T1000 (cell line): ENCODE measurements around the gene SRC.

Experiments
- DNase-seq: peaks from one replicate; lab custom pipeline; 2025; ENCODE audit warnings: mixed read lengths; lab: John Stamatoyannopoulos, UW

SRC gene

GRCh38 chr20:37414224-37415035, 68.5 kb downstream of the SRC start:
- no peak for DNase-seq

- no peak for DNase-seq
Measured at GRCh38 chr20:37415118-37416085, 69.5 kb downstream of the SRC start.

DNA sequence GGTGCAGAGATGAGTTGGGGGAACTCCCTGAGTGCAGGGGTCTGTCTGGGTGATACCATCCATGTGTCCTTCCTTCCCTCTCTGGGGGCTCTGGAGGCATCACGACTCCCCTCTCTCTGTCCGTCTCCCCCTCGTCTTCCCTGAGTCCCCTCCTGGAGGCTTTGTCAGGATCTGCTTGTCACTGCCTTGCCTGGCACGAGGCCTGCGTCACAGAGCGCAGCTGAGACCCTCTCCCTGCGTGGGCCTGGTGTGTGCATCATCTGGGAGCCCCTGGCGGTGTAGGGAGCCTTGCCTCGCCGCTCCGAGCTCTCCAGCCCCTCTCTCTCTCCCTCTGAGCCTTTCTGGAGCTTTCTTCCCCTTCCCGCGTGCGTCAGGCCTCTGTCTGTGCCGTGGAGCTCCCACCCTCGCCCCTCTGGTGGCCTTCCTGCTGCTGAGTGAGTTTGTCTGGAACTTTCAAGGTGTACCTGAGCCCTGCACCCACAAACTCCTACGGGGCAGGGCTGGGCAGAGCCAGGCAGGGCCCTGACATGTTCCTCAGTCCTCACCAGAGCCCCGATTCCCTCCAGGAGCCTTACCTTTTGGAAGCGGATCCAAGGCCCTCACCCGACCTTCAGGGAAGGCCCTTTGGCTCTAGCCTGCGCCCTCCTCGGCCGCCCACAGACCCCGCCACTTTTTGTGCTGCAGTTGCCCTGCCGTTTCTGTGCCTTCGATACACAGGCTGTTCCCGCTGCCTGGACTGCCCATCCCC, 70.3 kb downstream of the SRC start:
- DNase-seq: no peak

- DNase-seq: no peak
Measured at GRCh38 chr20:37416848-37417616, 71.1 kb downstream of the SRC start.

DNA sequence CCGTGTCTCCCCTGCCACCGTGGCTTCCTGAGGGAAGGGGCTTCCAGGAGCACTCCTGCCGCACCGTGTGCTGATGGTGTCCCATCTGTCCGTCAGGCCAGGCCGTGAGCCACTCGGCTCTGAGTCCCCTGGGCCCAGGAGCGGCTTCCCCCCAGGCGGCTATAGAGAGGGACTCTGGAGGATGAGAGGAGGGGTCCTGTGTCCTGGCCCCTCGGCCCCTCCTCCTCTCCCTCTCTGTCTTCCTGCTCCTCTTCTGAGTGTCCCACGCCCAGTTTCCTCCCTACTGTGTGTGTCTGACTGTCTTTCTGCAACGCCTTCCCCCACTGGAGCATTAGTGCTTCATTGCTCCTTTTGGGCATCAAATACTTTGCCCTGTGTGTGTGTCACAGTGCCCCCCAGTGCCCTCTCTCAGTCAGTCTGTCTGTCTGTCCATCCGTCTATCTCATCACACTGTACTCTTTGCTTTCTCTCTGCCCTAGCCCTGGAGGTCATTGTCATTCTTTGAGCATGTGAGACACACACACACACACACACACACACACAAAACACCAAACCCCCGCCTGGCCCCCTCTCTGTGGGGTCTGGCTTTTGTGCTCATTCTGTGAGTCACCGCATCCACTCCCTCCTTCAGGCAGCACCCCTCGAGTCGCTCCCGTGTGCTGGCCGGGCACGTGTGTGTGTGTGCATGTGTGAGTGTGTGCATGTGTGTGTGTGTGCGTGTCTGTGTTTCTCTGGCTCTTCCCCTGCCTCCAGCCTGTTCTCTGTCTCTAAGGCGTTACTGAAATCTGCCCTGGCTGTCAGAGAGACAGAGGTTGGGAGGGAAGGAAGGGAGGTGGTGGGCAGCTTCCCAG, 71.9 kb downstream of the SRC start:
- no peak for DNase-seq

DNA sequence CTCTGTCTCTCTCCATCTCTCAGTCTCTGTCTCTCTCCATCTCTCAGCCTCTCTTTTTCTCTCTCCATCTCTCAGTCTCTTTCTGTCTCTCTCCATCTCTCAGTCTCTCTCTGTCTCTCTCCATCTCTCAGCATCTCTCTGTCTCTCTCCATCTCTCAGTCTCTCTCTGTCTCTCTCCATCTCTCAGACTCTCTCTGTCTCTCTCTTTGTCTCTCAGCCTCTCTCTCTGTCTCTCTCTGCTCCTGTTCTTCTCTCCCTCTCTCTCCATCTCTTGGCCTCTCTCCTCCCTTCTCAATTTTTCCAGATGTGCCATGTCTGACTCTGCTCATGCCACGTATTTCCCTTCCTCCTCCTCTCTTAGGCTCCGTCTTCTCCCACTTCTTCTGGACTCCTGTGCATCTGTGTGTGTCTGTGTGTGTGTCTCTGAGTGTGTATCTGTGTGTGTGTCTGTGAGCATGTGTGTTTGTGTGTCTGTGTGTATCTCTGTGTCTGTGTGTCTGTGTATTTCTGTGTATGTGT, 72.7 kb downstream of the SRC start:
- no peak for DNase-seq

GRCh38 chr20:37419307-37419706, 73.4 kb downstream of the SRC start:
- DNase-seq: no peak

DNA sequence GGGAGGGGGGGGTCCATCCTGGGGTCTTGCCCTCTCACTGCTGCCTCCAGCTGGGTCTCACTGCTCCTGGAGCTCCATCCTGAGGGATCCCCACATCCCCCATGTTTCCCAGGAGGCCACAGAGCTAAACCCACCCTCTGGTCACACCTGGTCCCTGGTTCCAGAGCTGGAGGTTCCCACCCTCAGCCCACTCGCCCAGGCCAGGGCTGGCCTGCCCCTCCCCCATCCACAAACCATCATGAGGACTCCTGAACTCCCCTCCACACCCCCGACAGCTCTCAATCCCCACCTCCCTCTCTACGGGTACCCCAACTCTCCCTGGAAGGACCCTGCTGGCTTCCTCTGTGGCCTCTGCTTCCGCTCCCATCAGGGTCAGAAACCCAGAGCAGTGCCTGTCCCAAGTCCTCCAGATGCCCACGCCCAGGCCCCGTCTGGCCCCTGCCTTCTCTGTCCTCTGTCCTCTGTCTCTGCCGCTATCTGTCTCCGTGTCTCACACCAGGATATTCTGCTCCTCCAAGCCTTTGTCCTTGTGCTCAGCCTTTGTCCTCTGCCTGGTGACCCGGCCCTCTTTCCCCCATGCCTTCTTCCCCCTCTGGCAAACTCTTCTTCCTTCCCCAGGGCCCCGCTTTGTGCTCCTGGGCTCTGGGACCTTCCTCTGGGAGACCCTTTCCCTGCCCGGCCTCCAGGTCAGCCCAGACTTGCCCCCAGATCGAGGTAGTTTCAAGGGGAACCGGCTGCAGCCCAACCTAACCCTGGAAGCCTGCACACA, 74.0 kb downstream of the SRC start:
- DNase-seq: no peak

DNA sequence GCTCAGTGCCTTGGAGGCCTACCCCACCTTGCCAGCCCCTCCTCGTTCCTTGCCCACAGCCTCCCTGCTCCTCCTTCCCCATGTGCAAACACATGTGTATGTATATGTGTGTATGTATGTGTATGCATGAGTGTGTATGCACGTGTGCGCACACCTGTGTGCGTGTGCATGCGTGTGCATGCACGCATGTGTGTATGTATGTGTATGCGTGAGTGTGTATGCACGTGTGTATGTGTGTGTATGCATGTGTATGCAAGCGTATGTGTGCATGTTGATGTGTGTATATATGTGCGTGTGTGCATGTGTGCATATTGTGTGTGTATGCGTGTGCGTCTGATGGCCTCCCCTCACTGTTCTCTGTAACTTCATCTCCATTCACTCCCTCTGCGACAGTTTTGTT, 74.7 kb downstream of the SRC start:
- no peak for DNase-seq

DNA sequence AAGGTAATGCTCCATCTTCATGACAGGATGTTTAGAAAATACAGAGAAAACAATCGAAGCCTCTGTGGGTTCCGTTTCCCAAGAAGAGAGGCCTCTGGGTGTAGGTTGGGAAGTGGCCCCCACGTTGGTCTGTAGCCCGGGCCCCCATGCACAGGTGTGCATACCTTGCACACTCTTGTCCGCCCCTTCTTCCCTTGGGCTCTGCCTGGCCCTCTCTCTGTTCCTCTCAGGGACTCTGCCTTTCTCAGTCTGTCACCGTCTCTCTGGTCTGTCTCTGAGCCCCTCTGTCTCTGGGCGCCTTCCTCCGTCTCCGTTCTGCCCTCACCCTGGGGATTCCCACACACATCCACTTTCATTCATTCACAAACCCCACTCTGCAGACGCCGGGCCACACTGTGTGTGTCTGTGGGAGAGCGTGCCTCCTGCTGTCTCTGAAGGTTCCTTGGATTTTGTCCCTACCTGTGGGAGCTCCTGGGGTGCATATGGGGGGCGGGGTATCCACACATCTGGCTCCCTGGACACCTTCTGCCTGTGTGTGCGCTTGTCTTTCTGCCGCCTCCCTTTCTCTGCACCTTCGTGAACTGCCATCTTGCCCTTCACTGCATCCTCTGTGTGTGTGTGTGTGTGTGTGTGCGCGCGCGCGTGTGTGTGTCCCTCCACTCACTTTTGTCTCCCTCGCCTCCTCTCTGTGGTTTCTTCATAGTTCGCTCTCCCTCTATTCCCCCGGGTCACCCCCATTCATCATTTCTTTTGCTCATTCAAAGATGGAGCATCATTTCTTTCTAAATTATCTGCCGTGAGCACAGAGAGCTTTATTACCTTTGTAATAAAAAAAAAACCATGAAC, 75.3 kb downstream of the SRC start:
- no peak for DNase-seq

DNA sequence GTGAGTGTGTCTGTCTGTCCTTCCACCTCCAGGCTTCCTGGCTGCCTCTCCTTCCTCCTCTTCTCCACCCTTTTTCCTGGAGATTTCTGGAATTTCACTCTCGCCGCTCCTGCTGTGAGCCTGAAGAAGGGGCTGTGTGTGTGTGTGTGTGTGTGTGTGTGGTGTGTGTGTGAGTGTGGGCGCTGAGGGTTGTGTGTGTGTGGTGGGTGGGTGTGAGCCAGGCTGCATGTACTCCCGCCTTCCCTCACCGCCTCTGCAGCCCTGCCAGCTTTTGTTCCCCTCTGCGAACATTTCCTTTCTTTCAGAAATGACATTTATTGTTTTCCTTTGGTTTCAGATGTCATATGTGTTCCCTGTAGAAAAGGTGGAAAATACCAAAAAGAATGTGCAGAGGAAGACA, 76.0 kb downstream of the SRC start:
- DNase-seq: no peak

GRCh38 chr20:37422791-37423286, 76.9 kb downstream of the SRC start:
- DNase-seq: no peak

DNA sequence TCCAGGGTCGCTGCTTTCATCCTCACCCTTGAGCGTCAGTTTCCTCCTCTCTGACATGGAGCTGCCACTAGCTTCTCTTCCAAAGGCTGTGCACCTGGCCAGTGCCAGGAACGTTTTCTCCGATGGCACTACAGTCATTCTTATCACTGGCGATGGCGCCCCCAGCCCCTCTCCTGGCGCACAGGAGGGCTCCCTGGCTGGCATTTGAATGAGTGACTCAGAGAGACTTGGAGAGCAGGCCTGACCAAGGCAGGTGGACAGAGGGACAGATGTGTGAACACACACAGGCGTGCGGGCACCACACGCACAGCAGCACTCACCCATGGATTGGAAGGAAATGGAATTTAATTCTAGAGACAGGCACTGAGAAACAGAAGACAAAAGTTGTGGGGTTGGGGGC, 77.6 kb downstream of the SRC start:
- DNase-seq: no peak

DNA sequence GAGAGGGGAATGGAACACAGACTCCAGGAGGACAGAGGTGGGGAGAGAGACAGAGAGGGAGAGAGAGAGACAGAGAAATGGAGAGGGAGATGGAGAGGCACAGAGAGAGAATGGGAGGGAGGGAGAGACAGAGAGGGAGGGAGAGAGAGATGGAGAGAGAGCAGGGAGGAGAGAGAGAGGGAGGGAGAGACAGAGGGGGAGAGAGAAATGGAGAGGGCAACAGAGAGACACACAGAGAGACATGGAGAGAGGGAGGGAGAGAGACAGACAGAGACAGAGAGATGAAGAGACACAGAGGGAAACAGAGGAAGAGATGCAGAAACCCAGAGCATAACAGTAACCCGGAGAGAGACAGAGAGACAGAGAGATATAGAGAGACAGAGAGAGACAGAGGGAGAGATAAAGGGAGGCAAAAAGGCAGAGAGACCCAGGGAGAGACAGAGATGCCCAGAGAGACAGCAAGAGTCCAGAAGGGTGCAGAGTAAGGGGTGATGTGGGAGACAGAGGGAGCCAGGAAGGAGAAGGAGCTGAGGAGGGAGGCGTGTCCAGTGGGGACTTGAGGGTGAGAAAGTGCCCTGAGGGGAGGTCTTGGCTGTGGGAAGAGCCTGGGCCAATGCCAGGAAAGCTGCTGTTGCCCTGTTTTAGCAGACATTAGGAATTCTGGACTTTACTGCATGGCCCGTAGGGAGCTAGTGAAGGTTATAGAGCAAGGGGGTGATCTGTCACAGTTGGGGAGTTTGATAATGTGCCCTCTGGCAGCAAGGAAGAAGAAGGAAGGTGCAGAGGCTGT, 78.3 kb downstream of the SRC start:
- DNase-seq: no peak

GRCh38 chr20:37425103-37425625, 79.2 kb downstream of the SRC start:
- DNase-seq: no peak

DNA sequence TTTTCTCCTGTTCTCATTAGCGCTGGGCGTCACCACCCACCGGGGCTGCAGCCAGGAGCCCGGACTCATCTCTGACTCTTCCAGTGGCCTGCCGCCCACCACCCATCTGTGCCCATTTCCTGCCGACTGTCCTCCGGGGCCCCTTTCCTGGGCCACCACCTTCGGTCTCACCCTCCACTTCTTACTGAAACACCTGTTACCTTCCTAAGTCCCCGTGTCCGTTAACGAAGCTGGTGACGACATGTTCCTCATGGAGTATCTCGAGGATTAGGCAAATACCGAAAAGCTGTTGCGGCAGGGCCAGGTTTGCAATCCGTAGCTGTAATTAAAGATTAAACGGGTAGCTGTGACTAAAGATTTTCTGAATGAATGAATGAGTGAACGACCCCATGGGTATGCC, 80.2 kb downstream of the SRC start:
- DNase-seq: no peak

GRCh38 chr20:37426978-37427377, 81.0 kb downstream of the SRC start:
- DNase-seq: no peak
